HCT116 (cell line): Measurements from ENCODE around the gene RBBP8NL. TPM values are rescaled to one million over a fixed set of nuclear protein-coding genes. Genes with fewer than 3 reads are reported as not detected.

ENCODE experiments used
- ATAC-seq: fragments of 200-7000 bp; cut with Tn5 transposase; 2 replicates; pipeline ENCODE4 v1.9.1; 2020; ENCODE audit warnings: mild to moderate bottlenecking, moderate library complexity
- BruUV-seq: library from RNA; stranded (reverse); fragments of 400-500 nt; replicated peaks from 2 replicates; lab custom pipeline; 2021; lab: Mats Ljungman, UMichigan
- CTCF ChIA-PET: fragments of 300-600 bp; sonication (Branson Sonifier 250); formaldehyde crosslinking; loops from one replicate; lab custom pipeline; 2021; ENCODE audit warnings: antibody characterized with exemption; lab: Charles Lee
- POLR2A ChIA-PET: fragments of 300-600, 350-600 bp; sonication (Branson Sonifier 250); formaldehyde crosslinking; loops from one replicate; lab custom pipeline; 2021; ENCODE audit warnings: antibody characterized with exemption; lab: Charles Lee
- RAD21 ChIA-PET, 2 experiments: fragments of 300-600 bp; sonication (Branson Sonifier 250); formaldehyde crosslinking; loops; one replicate each; lab custom pipeline; 2023; ENCODE audit warnings: low total read pairs in 2 of 2; ENCODE audit not compliant: uncharacterized antibody in 2 of 2, unreplicated experiment in 2 of 2, low non-redundant PET in 1 of 2; lab: Charles Lee
- DNase-seq: peaks from one replicate; pipeline ENCODE4 v3.0.0-alpha.2; 2010; ENCODE audit warnings: low read depth, low spot score
- H2AFZ ChIP-seq: fragments of 200-600 bp; shearing (Covaris generic), sonication (generic); 2 replicates; pipeline ENCODE4 v1.6.1; 2017; ENCODE audit warnings: low read depth, mixed run types, mixed read lengths, antibody characterized with exemption, low read length; ENCODE audit not compliant: poor library complexity, severe bottlenecking
- H3K27ac ChIP-seq: 2 replicates; pipeline ENCODE4 v1.5.1; 2012; ENCODE audit warnings: low read depth, low read length
- H3K27me3 ChIP-seq: fragments of 200-600 bp; sonication (generic); 2 replicates; pipeline ENCODE4 v1.6.1; 2016; ENCODE audit warnings: mixed run types, low read length, mixed read lengths; ENCODE audit not compliant: insufficient read depth
- H3K36me3 ChIP-seq, 2 experiments: fragments of 200-500 bp in 1 of 2; fragments of 200-600 bp in 1 of 2; sonication (Bioruptor generic) in 1 of 2; sonication (generic) in 1 of 2; 2 replicates each; pipeline versions ENCODE4 v1.5.1 to v1.6.1; 2014 to 2016; ENCODE audit warnings: low read length in 2 of 2, inconsistent platforms in 1 of 2, mixed read lengths in 1 of 2, mixed run types in 1 of 2; ENCODE audit not compliant: insufficient read depth in 2 of 2, control insufficient read depth in 1 of 2
- H3K4me1 ChIP-seq, 2 experiments: fragments of 200-600 bp in 1 of 2; sonication (generic) in 1 of 2; 2 replicates each; pipeline versions ENCODE4 v1.5.1 to v1.6.1; 2012 to 2017; ENCODE audit warnings: low read length in 2 of 2, inconsistent platforms in 1 of 2, mild to moderate bottlenecking in 1 of 2, mixed read lengths in 1 of 2, mixed run types in 1 of 2, moderate library complexity in 1 of 2; ENCODE audit not compliant: insufficient read depth in 2 of 2, control insufficient read depth in 1 of 2
- H3K4me2 ChIP-seq: fragments of 200-600 bp; sonication (generic); 2 replicates; pipeline ENCODE4 v1.6.1; 2017; ENCODE audit warnings: mixed run types, low read length, mixed read lengths
- H3K4me3 ChIP-seq, 2 experiments: fragments of 200-600 bp in 1 of 2; sonication (generic) in 1 of 2; replicated peaks in 1 of 2; 2 replicates each; pipeline ENCODE4 v1.5.1; 2011 to 2016; ENCODE audit warnings: low read length in 2 of 2, control low read depth in 1 of 2, low read depth in 1 of 2, mild to moderate bottlenecking in 1 of 2, mixed read lengths in 1 of 2, mixed run types in 1 of 2
- H3K79me2 ChIP-seq: fragments of 200-600 bp; sonication (generic); 2 replicates; pipeline ENCODE4 v1.6.1; 2017; ENCODE audit warnings: mild to moderate bottlenecking, mixed run types, low read length, moderate library complexity, mixed read lengths; ENCODE audit not compliant: insufficient read depth
- H3K9ac ChIP-seq: fragments of 200-600 bp; sonication (generic); 2 replicates; pipeline ENCODE4 v1.6.1; 2016; ENCODE audit warnings: low read length, mixed read lengths
- H3K9me2 ChIP-seq: fragments of 200-600 bp; sonication (generic), shearing (Covaris generic); 2 replicates; pipeline ENCODE4 v1.6.1; 2017; ENCODE audit warnings: mixed run types, mild to moderate bottlenecking, moderate library complexity; ENCODE audit not compliant: insufficient read depth
- H3K9me3 ChIP-seq, 2 experiments: fragments of 200-500 bp in 1 of 2; fragments of 200-600 bp in 1 of 2; sonication (Bioruptor generic) in 1 of 2; sonication (generic) in 1 of 2; 2 replicates each; pipeline ENCODE4 v1.6.1; 2014 to 2017; ENCODE audit warnings: low read length in 2 of 2, mixed read lengths in 2 of 2, inconsistent platforms in 1 of 2, low read depth in 1 of 2, mild to moderate bottlenecking in 1 of 2, mixed run types in 1 of 2, moderate library complexity in 1 of 2; ENCODE audit not compliant: control insufficient read depth in 1 of 2, insufficient read depth in 1 of 2
- H4K20me1 ChIP-seq: fragments of 200-600 bp; sonication (generic), shearing (Covaris generic); 2 replicates; pipeline ENCODE4 v1.6.1; 2017; ENCODE audit warnings: mixed run types, mild to moderate bottlenecking, moderate library complexity; ENCODE audit not compliant: insufficient read depth
- CBX3 ChIP-seq: IDR thresholded peaks from 2 replicates; pipeline ENCODE4 v1.6.1; 2012; ENCODE audit warnings: low read depth
- ELF1 ChIP-seq: IDR thresholded peaks from 2 replicates; pipeline ENCODE4 v1.6.1; 2012; ENCODE audit warnings: low read depth, borderline replicate concordance
- EZH2phosphoT487 ChIP-seq: fragments of 200-600 bp; IDR thresholded peaks from 2 replicates; pipeline ENCODE4 v1.6.1; 2018; ENCODE audit warnings: antibody characterized with exemption, borderline replicate concordance
- FOSL1 ChIP-seq: IDR thresholded peaks from 2 replicates; pipeline ENCODE4 v1.6.1; 2012; ENCODE audit warnings: low read depth
- MAX ChIP-seq: IDR thresholded peaks from 2 replicates; pipeline ENCODE4 v1.6.1; 2012
- POLR2A ChIP-seq: IDR thresholded peaks from 2 replicates; pipeline ENCODE4 v1.7.0; 2011; ENCODE audit warnings: borderline replicate concordance; ENCODE audit not compliant: insufficient read depth, insufficient read length; ENCODE audit errors: extremely low read depth
- POLR2AphosphoS5 ChIP-seq: IDR thresholded peaks from 2 replicates; pipeline ENCODE4 v1.6.1; 2011; ENCODE audit warnings: mild to moderate bottlenecking, low read depth, low read length, moderate library complexity
- RAD21 ChIP-seq: IDR thresholded peaks from 2 replicates; pipeline ENCODE4 v1.6.1; 2012; ENCODE audit warnings: low read depth, mild to moderate bottlenecking
- SIN3A ChIP-seq: IDR thresholded peaks from 2 replicates; pipeline ENCODE4 v1.6.1; 2012; ENCODE audit warnings: low read depth
- SRF ChIP-seq: IDR thresholded peaks from 2 replicates; pipeline ENCODE4 v1.6.1; 2012; ENCODE audit warnings: low read depth
- TCF7L2 ChIP-seq: IDR thresholded peaks from 2 replicates; pipeline ENCODE4 v1.7.0; 2011; ENCODE audit warnings: borderline replicate concordance, inconsistent platforms; ENCODE audit not compliant: insufficient read depth, insufficient read length; ENCODE audit errors: extremely low read depth
- ZNF274 ChIP-seq: fragments of 200-500 bp; sonication (Bioruptor generic); IDR thresholded peaks from 2 replicates; pipeline ENCODE4 v1.6.1; 2014; ENCODE audit warnings: mild to moderate bottlenecking, low read depth, low read length, inconsistent platforms
- intact Hi-C: fragments of 100-400 bp; cut with micrococcal nuclease; formaldehyde crosslinking; loops from 2 replicates; pipeline ENCODE4 v1.10.0; 2022
- total RNA-seq: library from RNA; stranded (reverse); gene quantifications from one replicate; pipeline ENCODE4 v1.2.1, GENCODE V29; 2021; ENCODE audit not compliant: unreplicated experiment
- TF ChIP-seq, protein P1 (sequence below): IDR thresholded peaks from 2 replicates; pipeline ENCODE4 v1.6.1; 2011; ENCODE audit warnings: mild to moderate bottlenecking, low read length, moderate library complexity; ENCODE audit not compliant: insufficient replicate concordance; ENCODE audit errors: extremely low read depth
- TF ChIP-seq, protein P2 (sequence below), 3 experiments: fragments of 200-600 bp in 1 of 3; sonication (generic) in 1 of 3; IDR thresholded peaks in 2 of 3; conservative IDR thresholded peaks in 1 of 3; 2 replicates each; pipeline ENCODE4 v1.5.1; 2012 to 2017; ENCODE audit warnings: low read depth in 2 of 3, low read length in 2 of 3, antibody characterized with exemption in 1 of 3, borderline replicate concordance in 1 of 3, control low read depth in 1 of 3, mild to moderate bottlenecking in 1 of 3, mixed read lengths in 1 of 3, mixed run types in 1 of 3, moderate library complexity in 1 of 3; ENCODE audit not compliant: insufficient read depth in 1 of 3
- TF ChIP-seq, protein P3 (sequence below): IDR thresholded peaks from 2 replicates; pipeline ENCODE4 v1.6.1; 2012; ENCODE audit warnings: low read depth
- TF ChIP-seq, protein P4 (sequence below): IDR thresholded peaks from 2 replicates; pipeline ENCODE4 v1.6.1; 2012

RBBP8NL gene
- total RNA-seq, 1 experiment from 2014 or later = 0.59 TPM

- TF ChIP-seq CBX3 = no peak
These were observed 9.4 kb upstream of the RBBP8NL start (continued) for GRCh38 chr20:62436692-62437091.

DNA sequence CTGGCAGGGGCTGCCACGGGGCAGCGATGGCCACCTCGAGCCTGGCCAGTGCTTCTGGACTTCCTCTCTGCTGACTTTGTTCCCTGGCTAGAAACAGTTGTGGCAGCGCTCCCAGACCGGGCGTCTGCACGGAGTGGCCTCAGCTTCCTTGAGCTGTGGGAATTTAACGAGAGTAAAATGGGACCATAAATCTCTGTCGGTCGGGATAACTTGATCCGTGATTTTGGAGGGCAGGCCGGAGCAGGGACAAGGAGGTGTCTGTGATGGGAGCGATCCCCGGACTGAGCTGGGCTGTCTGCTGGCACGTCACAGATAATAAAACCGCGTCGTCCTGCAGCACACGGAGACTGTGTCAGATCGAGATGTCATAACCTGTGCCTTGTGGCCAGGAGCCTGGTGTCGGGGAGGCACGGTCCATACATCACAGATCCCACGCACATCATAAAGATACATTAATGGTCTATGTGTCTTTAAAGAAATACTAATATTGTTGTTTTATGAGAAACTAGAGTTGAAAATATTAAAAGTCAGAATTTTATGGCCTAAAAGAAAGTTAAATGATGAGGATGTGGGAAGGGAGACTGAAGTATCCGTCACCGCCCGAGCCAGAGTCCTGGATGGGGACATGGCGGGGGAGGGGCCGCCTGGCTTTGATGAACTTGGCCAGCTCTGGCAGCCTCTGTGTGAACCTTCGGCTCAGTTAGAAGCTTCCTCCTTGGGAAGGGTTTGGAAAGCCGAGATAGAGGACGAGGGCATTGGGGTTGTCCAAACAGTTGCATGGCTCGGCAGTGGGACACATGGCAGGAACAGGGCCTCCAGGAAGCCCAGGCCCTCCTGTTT is 6.5 kb upstream of the RBBP8NL start:
- H3K4me2 ChIP-seq = no peak overlapping the region
- ATAC-seq (no peak), DNase-seq (no peak)
- no peaks in the 10 kb centered on the region for H3K79me2 ChIP-seq
- no peaks in the 10 kb centered on the region for H3K27me3 ChIP-seq
- RAD21 ChIA-PET = no interaction called here
- no peaks in the 10 kb centered on the region for H3K36me3 ChIP-seq
- H3K27ac ChIP-seq = no peak overlapping the region
- intact Hi-C loops = no loop called here
- BruUV-seq = no TSS peak
- H4K20me1 ChIP-seq = no peaks in the 10 kb centered on the region
- peaks cover 4% of the 10 kb centered on the region in 2 experiments; a peak in 2 of 4 replicates for H3K4me1 ChIP-seq
- no peak overlapping the region for H3K9ac ChIP-seq
- H3K9me2 ChIP-seq = no peaks in the 10 kb centered on the region
- H3K4me3 ChIP-seq = no peak overlapping the region
- H3K9me3 ChIP-seq = no peaks in the 10 kb centered on the region
- CTCF ChIA-PET = no interaction called here
- H2AFZ ChIP-seq = no peak overlapping the region
- POLR2A ChIA-PET = no interaction called here
- no peak for TF ChIP-seq EZH2phosphoT487
- TF ChIP-seq, protein P1, sequence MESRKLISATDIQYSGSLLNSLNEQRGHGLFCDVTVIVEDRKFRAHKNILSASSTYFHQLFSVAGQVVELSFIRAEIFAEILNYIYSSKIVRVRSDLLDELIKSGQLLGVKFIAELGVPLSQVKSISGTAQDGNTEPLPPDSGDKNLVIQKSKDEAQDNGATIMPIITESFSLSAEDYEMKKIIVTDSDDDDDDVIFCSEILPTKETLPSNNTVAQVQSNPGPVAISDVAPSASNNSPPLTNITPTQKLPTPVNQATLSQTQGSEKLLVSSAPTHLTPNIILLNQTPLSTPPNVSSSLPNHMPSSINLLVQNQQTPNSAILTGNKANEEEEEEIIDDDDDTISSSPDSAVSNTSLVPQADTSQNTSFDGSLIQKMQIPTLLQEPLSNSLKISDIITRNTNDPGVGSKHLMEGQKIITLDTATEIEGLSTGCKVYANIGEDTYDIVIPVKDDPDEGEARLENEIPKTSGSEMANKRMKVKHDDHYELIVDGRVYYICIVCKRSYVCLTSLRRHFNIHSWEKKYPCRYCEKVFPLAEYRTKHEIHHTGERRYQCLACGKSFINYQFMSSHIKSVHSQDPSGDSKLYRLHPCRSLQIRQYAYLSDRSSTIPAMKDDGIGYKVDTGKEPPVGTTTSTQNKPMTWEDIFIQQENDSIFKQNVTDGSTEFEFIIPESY = no peak
- no peak for TF ChIP-seq MAX
- no peak for TF ChIP-seq ZNF274
- TF ChIP-seq RAD21 = no peak
- TF ChIP-seq TCF7L2 = no peak
- no peak for TF ChIP-seq CBX3
- no peak for TF ChIP-seq SRF
- TF ChIP-seq, protein P2, sequence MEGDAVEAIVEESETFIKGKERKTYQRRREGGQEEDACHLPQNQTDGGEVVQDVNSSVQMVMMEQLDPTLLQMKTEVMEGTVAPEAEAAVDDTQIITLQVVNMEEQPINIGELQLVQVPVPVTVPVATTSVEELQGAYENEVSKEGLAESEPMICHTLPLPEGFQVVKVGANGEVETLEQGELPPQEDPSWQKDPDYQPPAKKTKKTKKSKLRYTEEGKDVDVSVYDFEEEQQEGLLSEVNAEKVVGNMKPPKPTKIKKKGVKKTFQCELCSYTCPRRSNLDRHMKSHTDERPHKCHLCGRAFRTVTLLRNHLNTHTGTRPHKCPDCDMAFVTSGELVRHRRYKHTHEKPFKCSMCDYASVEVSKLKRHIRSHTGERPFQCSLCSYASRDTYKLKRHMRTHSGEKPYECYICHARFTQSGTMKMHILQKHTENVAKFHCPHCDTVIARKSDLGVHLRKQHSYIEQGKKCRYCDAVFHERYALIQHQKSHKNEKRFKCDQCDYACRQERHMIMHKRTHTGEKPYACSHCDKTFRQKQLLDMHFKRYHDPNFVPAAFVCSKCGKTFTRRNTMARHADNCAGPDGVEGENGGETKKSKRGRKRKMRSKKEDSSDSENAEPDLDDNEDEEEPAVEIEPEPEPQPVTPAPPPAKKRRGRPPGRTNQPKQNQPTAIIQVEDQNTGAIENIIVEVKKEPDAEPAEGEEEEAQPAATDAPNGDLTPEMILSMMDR (IDR thresholded peaks at IDR 0.05 in 2 of 3, conservative IDR thresholded peaks at IDR 0.05 in 1 of 3; ENCODE audit: borderline replicate concordance in 1 of 3, insufficient read depth in 1 of 3, low read depth in 2 of 3, low read length in 2 of 3) = no peak
- TF ChIP-seq SIN3A = no peak
- TF ChIP-seq ELF1 = no peak
- TF ChIP-seq POLR2AphosphoS5 = no peak
- TF ChIP-seq, protein P3, sequence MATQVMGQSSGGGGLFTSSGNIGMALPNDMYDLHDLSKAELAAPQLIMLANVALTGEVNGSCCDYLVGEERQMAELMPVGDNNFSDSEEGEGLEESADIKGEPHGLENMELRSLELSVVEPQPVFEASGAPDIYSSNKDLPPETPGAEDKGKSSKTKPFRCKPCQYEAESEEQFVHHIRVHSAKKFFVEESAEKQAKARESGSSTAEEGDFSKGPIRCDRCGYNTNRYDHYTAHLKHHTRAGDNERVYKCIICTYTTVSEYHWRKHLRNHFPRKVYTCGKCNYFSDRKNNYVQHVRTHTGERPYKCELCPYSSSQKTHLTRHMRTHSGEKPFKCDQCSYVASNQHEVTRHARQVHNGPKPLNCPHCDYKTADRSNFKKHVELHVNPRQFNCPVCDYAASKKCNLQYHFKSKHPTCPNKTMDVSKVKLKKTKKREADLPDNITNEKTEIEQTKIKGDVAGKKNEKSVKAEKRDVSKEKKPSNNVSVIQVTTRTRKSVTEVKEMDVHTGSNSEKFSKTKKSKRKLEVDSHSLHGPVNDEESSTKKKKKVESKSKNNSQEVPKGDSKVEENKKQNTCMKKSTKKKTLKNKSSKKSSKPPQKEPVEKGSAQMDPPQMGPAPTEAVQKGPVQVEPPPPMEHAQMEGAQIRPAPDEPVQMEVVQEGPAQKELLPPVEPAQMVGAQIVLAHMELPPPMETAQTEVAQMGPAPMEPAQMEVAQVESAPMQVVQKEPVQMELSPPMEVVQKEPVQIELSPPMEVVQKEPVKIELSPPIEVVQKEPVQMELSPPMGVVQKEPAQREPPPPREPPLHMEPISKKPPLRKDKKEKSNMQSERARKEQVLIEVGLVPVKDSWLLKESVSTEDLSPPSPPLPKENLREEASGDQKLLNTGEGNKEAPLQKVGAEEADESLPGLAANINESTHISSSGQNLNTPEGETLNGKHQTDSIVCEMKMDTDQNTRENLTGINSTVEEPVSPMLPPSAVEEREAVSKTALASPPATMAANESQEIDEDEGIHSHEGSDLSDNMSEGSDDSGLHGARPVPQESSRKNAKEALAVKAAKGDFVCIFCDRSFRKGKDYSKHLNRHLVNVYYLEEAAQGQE = no peak
- TF ChIP-seq POLR2A = no peak
- no peak for TF ChIP-seq FOSL1
- TF ChIP-seq, protein P4, sequence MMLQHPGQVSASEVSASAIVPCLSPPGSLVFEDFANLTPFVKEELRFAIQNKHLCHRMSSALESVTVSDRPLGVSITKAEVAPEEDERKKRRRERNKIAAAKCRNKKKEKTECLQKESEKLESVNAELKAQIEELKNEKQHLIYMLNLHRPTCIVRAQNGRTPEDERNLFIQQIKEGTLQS = no peak
